Effector memory CD8-positive, alpha-beta T cell (primary cell): ENCODE data around the gene NDUFA13.
A peak's percentile ranks its signal among the peaks of the same experiment; 100 is the strongest.

Experiments used
- ATAC-seq: fragments of 150-1000 bp; cut with Tn5 transposase; replicated peaks from 2 replicates; pipeline ENCODE4 v1.10.0; 2021; ENCODE audit warnings: mild to moderate bottlenecking, moderate library complexity
- DNase-seq, 3 experiments: peaks; one replicate each; pipeline ENCODE4 v3.0.0; 2021
- H3K27ac Mint-ChIP-seq, 2 donors: one replicate each; pipeline ENCODE4 v1.8.0; 2022; ENCODE audit warnings: mild to moderate bottlenecking in 2 of 2, mixed read lengths in 2 of 2, moderate library complexity in 2 of 2
- H3K27me3 Mint-ChIP-seq, 2 donors: one replicate each; pipeline ENCODE4 v1.8.0; 2022; ENCODE audit warnings: mixed read lengths in 2 of 2
- H3K36me3 Mint-ChIP-seq: one replicate; pipeline ENCODE4 v1.8.0; 2022; ENCODE audit warnings: mild to moderate bottlenecking, moderate library complexity, mixed read lengths; ENCODE audit not compliant: insufficient read depth
- H3K4me1 Mint-ChIP-seq, 2 donors: one replicate each; pipeline ENCODE4 v1.8.0; 2022; ENCODE audit warnings: low read depth in 2 of 2, mixed read lengths in 2 of 2
- H3K4me3 Mint-ChIP-seq, 2 donors: one replicate each; pipeline ENCODE4 v1.8.0; 2022; ENCODE audit warnings: mild to moderate bottlenecking in 2 of 2, mixed read lengths in 2 of 2, moderate library complexity in 2 of 2
- H3K9me3 Mint-ChIP-seq, 2 donors: one replicate each; pipeline ENCODE4 v1.8.0; 2022; ENCODE audit warnings: mixed read lengths in 2 of 2

Gene NDUFA13

DNA sequence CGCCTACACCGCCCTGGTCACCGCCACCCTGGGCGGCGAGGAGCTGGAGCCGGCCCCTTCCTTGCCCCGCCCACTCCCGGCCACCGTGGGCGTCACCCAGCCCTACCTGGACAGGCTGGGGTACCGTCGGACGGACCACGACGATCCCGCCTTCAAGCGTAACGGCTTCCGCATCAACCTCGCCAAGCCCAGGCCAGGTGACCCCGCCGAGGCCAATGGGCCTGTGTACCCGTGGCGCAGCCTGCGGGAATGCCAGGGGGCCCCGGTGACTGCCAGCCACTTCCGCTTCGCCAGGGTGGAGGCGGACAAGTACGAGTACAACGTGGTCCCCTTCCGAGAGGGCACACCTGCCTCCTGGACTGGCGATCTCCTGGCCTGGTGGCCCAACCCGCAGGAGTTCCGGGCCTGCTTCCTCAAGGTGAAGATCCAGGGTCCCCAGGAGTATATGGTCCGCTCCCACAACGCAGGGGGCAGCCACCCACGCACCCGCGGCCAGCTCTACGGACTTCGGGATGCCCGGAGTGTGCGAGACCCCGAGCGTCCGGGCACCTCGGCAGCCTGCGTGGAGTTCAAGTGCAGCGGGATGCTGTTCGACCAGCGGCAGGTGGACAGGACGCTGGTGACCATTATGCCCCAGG lies 29.0 kb downstream of the NDUFA13 start:
- Mint-ChIP-seq H3K36me3 (no peaks in the 10 kb centered on the region), H3K9me3 (no peaks in the 10 kb centered on the region), H3K27ac (no peak overlapping the region), H3K4me1 (peaks cover 6 to 12% of the 10 kb centered on the region in 2 donors), H3K4me3 (no peak overlapping the region), H3K27me3 (peaks cover 0 to 10% of the 10 kb centered on the region in 2 donors)
- no peak for DNase-seq
- ATAC-seq, result no peak

DNA sequence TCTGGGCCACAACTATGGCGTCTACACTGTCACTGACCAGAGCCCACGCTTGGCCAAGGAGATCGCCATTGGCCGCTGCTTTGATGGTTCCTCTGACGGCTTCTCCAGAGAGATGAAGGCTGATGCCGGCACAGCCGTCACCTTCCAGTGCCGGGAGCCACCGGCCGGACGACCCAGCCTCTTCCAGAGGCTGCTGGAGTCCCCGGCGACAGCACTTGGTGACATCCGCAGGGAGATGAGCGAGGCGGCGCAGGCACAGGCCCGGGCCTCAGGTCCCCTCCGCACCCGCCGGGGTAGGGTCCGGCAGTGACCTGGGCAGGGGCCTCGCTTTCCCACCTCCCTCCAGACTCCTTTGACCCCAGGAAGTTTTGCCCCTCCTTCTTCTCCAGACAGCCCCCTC lies 29.7 kb downstream of the NDUFA13 start:
- H3K4me1 Mint-ChIP-seq, result peaks cover 3 to 9% of the 10 kb centered on the region in 2 donors
- DNase-seq (no peak), ATAC-seq (no peak)
- no peaks in the 10 kb centered on the region for H3K36me3 Mint-ChIP-seq
- H3K27ac Mint-ChIP-seq, result no peak overlapping the region
- H3K27me3 Mint-ChIP-seq, result peaks cover 0 to 10% of the 10 kb centered on the region in 2 donors
- no peak overlapping the region for H3K4me3 Mint-ChIP-seq
- H3K9me3 Mint-ChIP-seq, result no peaks in the 10 kb centered on the region

DNA sequence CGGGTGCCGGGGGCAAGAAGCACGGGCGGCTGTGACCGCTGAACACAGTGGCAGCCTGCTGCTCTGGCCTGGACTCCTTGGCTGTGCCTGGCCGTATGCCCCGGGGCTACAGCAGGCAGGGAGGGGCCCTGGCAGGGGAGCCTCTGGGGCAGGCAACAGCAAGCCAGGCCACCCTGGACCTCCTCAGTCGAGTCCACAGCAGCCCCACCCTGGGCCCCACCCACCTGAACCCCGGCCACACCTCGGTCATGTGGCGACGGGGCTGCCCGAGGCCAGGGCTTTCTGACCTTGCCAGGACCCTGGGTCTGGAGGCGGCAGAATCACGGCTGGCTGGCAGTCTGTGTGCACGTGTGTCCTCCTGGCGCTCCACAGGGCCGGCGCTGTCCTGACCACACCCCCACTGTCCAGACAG lies 30.7 kb downstream of the NDUFA13 start:
- Mint-ChIP-seq H3K9me3 (no peaks in the 10 kb centered on the region), H3K4me3 (no peak overlapping the region), H3K36me3 (no peaks in the 10 kb centered on the region), H3K27ac (no peak overlapping the region), H3K27me3 (peaks cover 0 to 10% of the 10 kb centered on the region in 2 donors), H3K4me1 (peaks cover 0 to 4% of the 10 kb centered on the region in 2 donors)
- DNase-seq (no peak), ATAC-seq (no peak)

DNA sequence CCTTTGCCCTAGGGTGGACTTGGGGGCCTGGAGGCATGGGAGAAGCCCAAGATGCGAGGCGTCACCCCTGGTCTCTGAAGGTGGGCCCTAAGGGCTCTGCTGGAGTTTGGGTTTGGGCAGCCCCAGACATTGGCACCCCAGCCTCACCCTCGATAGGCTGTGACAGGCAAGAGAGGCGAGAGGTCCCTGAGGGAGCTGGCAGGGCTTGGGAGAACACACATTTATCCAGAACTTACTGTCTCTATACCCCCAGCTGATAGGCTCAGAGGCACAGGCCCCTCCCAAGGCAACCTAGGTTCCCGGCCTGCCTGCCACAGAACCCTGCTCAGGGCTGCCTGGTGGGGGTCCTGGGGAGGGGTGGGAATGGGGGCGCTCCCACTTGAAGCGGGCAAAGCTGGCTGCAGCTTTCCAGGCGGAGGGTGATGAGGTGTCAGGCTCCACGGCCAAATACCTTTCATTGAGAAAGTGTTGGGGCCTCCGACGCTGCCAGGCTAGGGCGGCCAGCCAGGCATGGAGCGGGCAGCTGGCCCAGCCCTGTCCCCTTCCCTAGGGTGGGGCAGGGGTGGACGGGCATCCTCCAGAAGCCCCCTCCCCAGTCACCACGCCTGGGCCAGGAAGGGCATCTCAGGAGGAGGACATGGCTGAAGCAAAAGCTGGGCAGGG lies 31.8 kb downstream of the NDUFA13 start:
- Mint-ChIP-seq H3K9me3 (no peaks in the 10 kb centered on the region), H3K27me3 (peaks cover 0 to 10% of the 10 kb centered on the region in 2 donors), H3K4me1 (no peaks in the 10 kb centered on the region), H3K27ac (no peak overlapping the region), H3K36me3 (no peaks in the 10 kb centered on the region), H3K4me3 (no peak overlapping the region)
- no peak for DNase-seq
- no peak for ATAC-seq

DNA sequence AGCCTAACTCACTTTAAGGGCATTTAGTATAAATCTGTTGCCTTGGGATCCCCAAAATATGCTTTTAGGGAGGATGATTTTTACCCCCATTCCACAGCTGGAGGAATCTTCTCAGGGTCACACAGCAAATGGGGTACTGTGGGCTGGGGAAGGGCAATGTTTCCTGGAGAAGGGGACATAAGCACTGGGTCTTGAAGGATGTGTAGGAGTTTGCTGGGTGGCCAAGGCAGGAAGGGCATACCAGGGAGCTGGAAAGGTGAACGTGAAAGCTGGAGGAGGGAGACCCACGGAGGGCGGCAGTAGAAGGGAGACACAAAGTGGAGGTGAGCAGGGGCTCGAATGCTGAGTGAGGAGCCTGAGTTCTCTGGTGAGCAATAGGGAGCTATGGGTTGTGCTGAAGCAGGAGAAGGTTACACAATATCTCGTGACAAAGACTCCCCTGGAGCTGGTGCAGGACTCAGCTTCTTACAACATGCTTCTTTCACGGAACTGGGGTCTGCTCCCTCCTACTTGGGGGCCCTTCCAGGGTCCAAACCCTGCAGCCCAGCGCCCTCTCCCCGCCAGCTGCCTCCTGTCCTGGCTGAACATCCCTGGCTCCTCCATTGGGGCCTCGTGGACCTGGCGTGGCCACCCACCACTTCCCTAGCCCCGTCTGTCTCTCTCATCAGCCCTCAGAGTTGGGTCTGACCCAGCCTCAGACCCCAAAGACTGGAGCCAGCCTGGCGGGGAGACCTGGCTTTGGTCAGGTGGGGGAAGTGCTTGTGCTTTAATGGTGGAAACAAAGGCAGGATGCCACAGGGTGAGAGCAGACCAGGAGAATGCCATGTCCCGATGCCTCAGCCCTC lies 33.1 kb downstream of the NDUFA13 start:
- DNase-seq (no peak), ATAC-seq (no peak)
- Mint-ChIP-seq H3K4me3 (no peak overlapping the region), H3K4me1 (no peaks in the 10 kb centered on the region), H3K36me3 (peaks cover 1% of the 10 kb centered on the region), H3K9me3 (no peaks in the 10 kb centered on the region), H3K27ac (no peak overlapping the region), H3K27me3 (peaks cover 0 to 10% of the 10 kb centered on the region in 2 donors)

DNA sequence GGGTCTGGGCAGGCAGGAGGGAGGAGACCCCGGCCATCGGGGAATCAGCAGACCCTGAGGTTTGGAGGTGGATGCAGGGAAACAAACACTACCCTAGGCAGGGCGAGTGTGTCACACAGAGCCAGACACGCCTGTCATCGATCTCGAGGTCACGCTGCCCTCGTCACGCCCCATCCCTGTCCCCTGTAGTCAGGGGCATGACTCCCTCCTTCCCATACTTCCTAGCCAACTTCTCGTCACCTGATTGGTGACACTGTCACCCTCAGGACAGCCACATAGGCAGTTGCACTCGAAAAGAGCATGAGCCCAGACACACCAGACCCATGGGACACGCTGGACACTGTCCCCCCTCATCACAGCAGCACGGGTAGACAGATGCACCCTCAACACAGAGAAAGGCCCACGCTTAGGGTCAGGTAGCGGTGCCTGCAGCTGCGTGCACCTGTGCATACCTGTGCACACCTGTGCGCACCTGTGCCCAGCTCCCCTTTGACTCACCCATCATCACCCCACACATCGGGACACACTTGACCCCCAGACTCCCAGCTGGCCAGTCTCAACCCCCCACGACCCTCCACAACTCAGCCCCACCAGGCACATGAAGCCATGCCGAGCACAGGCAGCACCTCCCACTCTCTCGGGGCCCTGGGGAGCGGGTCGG lies 33.9 kb downstream of the NDUFA13 start:
- Mint-ChIP-seq H3K36me3 (peaks cover 4% of the 10 kb centered on the region), H3K4me1 (peaks cover 0 to 4% of the 10 kb centered on the region in 2 donors), H3K27ac (no peak overlapping the region), H3K9me3 (no peaks in the 10 kb centered on the region), H3K27me3 (peaks cover 0 to 10% of the 10 kb centered on the region in 2 donors), H3K4me3 (no peak overlapping the region)
- no peak for DNase-seq
- ATAC-seq, result no peak

DNA sequence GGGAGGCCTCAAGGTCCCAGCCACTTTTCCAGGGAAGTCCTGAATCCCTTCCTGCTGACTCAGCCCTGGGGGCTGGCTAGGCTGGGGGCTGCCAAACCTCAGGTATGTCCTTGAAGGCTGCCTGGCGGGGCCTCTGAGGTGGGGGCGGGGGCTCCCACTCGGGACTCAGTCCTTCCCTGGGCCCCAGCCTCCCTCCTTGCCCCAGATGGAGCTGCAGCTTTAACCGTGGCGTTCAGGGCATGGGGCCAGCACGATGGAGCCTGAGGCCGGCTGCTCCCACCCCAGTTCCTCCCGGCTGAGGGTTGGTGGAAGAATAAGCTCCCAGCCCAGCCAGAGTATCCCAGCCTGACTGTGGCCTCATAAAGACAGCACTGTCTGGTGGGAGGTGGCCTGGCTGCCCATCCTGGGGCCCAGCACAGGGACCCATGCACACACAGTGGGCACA lies 34.5 kb downstream of the NDUFA13 start:
- Mint-ChIP-seq H3K27me3 (peaks cover 0 to 10% of the 10 kb centered on the region in 2 donors), H3K4me1 (peaks cover 0 to 4% of the 10 kb centered on the region in 2 donors), H3K4me3 (no peak overlapping the region), H3K9me3 (no peaks in the 10 kb centered on the region), H3K27ac (no peak overlapping the region), H3K36me3 (peaks cover 4% of the 10 kb centered on the region)
- ATAC-seq, result no peak
- no peak for DNase-seq

DNA sequence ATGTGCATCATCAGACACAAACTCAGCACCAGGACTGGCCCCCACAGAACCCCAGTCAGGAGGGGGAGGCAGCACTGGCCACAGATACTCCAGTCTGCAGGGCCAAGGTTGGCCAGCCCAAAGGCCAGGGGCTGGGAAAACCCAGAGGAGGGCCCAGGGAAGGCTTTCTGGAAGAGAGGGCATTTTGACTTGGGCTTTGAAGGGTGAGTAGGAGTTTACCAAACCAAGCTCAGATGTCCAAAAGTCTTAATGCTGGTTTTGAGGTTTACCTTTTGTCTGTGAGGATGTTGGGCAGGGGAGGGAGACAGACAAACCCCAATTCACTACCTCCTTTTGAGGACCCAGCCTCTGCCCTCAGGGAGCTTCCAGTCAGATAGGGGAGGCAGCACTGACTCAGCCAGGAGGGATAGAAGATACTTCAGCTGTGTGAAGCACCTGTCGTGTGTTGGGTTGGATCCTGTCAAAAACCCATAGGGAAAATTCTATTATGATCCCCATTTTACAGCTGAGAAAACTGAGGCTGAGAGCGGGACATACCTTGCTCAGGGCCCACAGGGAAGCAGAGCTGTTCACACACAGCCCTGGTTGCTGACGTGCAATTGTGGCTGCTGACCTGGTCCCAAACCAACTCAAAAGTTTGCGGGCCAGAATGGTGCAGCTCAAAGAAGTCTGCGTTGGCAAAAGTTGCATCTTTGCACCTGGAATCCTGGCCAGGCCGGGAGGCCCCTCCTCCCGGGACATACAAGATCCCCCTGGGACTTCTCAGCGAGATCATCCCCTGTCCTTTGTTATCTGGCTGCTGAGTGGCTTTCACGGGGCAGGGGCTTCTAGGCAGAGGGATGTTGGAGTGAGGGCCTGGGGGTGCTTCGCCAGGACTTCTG lies 35.2 kb downstream of the NDUFA13 start:
- Mint-ChIP-seq H3K27ac (no peak overlapping the region), H3K36me3 (peaks cover 4% of the 10 kb centered on the region), H3K27me3 (peaks cover 0 to 10% of the 10 kb centered on the region in 2 donors), H3K4me1 (peaks cover 0 to 4% of the 10 kb centered on the region in 2 donors), H3K4me3 (no peak overlapping the region), H3K9me3 (no peaks in the 10 kb centered on the region)
- ATAC-seq (no peak), DNase-seq (no peak)

DNA sequence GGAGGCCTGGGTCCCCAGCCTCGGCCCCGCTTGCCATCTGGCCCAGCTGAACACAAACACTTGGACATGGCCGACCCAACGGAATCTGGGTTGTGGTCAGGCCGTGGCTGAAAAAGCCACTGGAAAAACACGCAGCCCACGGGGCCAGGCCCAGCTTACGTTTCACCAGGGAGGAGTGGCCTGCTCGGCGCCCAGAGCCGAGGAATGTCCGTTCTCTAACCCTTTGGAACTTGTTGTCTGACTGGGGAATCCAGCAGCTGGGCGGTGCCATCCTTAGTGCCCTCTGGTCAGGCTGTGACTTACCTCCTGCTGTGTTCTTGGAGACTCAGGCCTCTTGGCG lies 35.8 kb downstream of the NDUFA13 start:
- peaks cover 0 to 10% of the 10 kb centered on the region in 2 donors for H3K27me3 Mint-ChIP-seq
- H3K4me3 Mint-ChIP-seq, result no peak overlapping the region
- ATAC-seq, result no peak
- peaks cover 0 to 4% of the 10 kb centered on the region in 2 donors for H3K4me1 Mint-ChIP-seq
- DNase-seq, result no peak
- peaks cover 4% of the 10 kb centered on the region for H3K36me3 Mint-ChIP-seq
- H3K27ac Mint-ChIP-seq, result no peak overlapping the region
- no peaks in the 10 kb centered on the region for H3K9me3 Mint-ChIP-seq

DNA sequence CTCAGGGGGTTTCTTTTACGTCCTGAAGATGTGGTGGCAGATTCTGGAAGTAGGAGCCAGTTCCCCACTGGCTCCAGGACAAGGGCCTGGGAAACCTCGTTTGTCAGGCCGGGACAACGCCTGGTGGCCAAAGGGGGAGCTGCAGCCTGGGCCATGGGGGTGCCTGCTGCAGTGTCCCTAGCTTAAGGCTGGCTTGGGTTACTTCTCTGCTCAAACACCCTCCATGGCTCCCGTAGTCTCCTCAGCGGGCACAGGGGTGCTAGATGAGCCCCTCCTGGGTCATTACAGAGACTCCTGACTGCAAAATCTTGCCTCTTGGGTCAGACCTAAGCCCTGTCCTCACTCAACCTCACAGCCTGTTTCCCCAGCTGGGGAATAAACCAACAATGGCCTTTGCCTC lies 36.8 kb downstream of the NDUFA13 start:
- peaks cover 0 to 4% of the 10 kb centered on the region in 2 donors for H3K4me1 Mint-ChIP-seq
- DNase-seq, result peak in 1 of 3 experiments; percentile 30
- no peaks in the 10 kb centered on the region for H3K9me3 Mint-ChIP-seq
- peaks cover 4% of the 10 kb centered on the region for H3K36me3 Mint-ChIP-seq
- no peak overlapping the region for H3K4me3 Mint-ChIP-seq
- H3K27ac Mint-ChIP-seq, result no peak overlapping the region
- H3K27me3 Mint-ChIP-seq, result peaks cover 0 to 10% of the 10 kb centered on the region in 2 donors
- peak; percentile 37 for ATAC-seq

DNA sequence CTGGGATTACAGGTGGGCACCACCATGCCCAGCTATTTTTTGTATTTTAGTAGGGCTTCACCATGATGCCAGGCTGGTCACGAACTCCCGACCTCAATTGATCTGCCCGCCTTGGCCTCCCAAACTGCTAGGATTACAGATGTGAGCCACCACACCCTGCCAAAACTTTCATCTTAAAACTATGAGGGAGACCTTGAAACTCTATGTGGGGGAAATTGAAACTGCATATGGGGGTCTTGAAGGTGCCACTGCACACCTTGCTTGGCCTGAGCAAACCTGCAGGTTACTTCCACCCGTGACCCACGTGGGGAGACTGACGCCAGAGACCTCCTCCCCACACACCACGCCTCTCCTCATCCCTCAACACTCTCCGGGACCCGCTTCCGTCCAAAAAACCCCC lies 37.6 kb downstream of the NDUFA13 start:
- Mint-ChIP-seq H3K36me3 (peaks cover 7% of the 10 kb centered on the region), H3K27ac (no peak overlapping the region), H3K27me3 (peaks cover 0 to 8% of the 10 kb centered on the region in 2 donors), H3K4me3 (no peak overlapping the region), H3K4me1 (peaks cover 0 to 4% of the 10 kb centered on the region in 2 donors), H3K9me3 (no peaks in the 10 kb centered on the region)
- no peak for DNase-seq
- no peak for ATAC-seq

DNA sequence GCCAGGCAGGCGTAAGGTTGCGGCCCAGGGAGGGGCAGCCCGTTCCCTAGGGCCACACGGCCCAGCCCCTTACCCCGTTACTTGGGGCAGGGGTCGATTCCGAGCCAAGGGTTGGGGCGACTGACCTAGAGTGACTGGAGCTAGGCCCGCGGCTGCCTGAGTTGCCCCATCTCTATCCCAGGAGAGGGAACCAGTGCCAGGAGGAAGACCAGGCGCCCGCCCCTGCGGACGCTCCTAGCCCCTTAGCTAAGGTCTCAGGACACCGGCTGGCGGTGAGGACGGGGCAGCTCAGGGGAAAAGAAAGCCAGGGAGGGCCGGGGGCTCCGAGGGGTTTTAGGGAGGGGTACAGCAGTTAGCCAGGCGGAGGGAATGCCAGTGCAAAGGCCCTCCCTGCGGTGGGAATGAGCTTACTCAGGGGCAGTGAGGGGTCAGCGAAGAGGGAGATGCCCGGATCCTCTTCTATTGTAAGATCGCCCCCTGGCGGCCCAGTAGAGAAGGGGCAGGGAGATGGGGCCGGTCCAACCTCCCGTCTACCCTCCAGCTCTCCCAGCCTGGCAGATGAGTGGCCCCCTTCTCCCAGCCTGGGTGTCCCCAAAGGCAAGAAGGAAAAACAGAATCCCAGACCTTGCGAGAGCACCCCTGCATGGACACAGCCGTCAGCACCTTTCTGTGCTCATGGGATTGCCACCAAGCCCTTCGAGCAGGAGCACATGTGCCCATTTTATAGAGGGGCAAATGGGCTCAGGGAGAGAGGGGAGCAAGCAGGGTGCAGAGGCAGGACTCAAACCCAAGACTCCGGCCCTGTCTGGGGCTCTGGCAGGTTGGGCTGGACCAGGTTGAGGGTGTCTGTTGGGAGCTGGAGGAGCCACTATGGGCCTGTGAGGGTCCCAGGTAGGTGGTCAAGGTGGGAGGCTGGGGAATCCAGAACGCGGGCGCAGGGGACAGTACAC lies 38.3 kb downstream of the NDUFA13 start:
- Mint-ChIP-seq H3K4me3 (no peak overlapping the region), H3K27me3 (peaks cover 0 to 1% of the 10 kb centered on the region in 2 donors), H3K27ac (peak overlapping the region in 1 of 2 donors; percentile 26), H3K36me3 (peaks cover 7% of the 10 kb centered on the region), H3K9me3 (no peaks in the 10 kb centered on the region), H3K4me1 (peaks cover 0 to 4% of the 10 kb centered on the region in 2 donors)
- ATAC-seq (peak; percentile 62), DNase-seq (peak; percentile 39 to 54 (median 48))
